ENCODE data around the gene CARHSP1. TPM values are rescaled to one million over a fixed set of nuclear protein-coding genes. Genes with fewer than 3 reads are reported as not detected.

The CARHSP1 gene
- polyA plus RNA-seq, 1 donor (not counting 4 experiments of a cell fraction or from before 2014, with no cell fraction given), result 61.9 TPM

GRCh38 chr16:8808613-8809353 lies 60.0 kb downstream of the CARHSP1 start:
- FAIRE-seq, result no peak
- no peak overlapping the region for H2AFZ ChIP-seq (ENCODE audit: control insufficient read depth, low read length)
- peaks cover 32% of the 10 kb centered on the region for H3K79me2 ChIP-seq (ENCODE audit: control insufficient read depth, insufficient read depth, low read length)
- H3K9me3 ChIP-seq (ENCODE audit: control insufficient read depth, low read depth, low read length), result no peaks in the 10 kb centered on the region
- no peak overlapping the region for H3K4me2 ChIP-seq (ENCODE audit: control insufficient read depth, extremely low read depth, insufficient read depth, low read depth, low read length)
- H3K9me1 ChIP-seq (ENCODE audit: control insufficient read depth, extremely low read depth, insufficient read depth, low read length), result no peaks in the 10 kb centered on the region
- dilution Hi-C loops (cut with MboI; ENCODE audit: extremely low pct_ligation_motif_present, low sequenced_read_pairs), result no loop called here
- no peaks in the 10 kb centered on the region for H3K4me1 ChIP-seq (ENCODE audit: control insufficient read depth, extremely low read depth, insufficient read depth, low read length)
- no peak overlapping the region for H3K4me3 ChIP-seq (ENCODE audit: control insufficient read depth in 2 of 3, extremely low read depth in 1 of 3, insufficient read depth in 2 of 3, low read depth in 1 of 3, low read length in 3 of 3)
- H4K20me1 ChIP-seq (ENCODE audit: control insufficient read depth, extremely low read depth, insufficient read depth, low read length), result peaks cover 3% of the 10 kb centered on the region
- peaks cover 38 to 52% of the 10 kb centered on the region in 2 experiments for H3K36me3 ChIP-seq (ENCODE audit: control insufficient read depth in 2 of 2, extremely low read depth in 1 of 2, insufficient read depth in 2 of 2, low read length in 2 of 2)
- no peaks in the 10 kb centered on the region for H3K27me3 ChIP-seq (ENCODE audit: control insufficient read depth, extremely low read depth, insufficient read depth, low read length)
- no peak for DNase-seq (ENCODE audit: low read depth, low spot score)
- H3K27ac ChIP-seq (ENCODE audit: control insufficient read depth, insufficient read depth, low read length), result no peak overlapping the region
- no peak overlapping the region for H3K9ac ChIP-seq (ENCODE audit: control insufficient read depth, extremely low read depth, insufficient read depth, low read length)
- no peak for TF ChIP-seq EZH2 (IDR thresholded peaks at IDR 0.05; ENCODE audit: low read length)
- no peak for TF ChIP-seq CTCF (optimal IDR thresholded peaks at IDR 0.05 in 1 of 3, IDR thresholded peaks at IDR 0.05 in 1 of 3, conservative IDR thresholded peaks at IDR 0.05 in 1 of 3; ENCODE audit: extremely low read depth in 1 of 3, insufficient read depth in 2 of 3, low read length in 3 of 3)

DNA sequence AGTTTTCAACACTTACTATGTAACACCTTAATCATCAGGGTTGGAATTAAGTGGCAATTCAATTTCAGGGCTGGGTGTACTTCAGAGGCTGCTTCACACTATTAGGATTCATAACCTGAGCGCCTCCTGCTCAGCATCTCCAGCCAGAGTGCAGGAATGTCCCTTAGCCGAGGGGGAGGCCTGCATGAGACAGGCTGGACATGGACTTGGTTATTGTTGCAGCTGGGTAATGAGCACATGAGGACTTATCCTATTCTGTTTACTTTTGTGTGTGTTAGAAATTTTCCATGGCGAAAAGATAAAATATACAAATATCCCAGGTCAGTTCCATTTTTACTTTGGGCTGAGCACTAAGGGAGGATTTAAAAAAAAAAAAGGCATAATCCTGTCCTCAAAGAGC lies 60.8 kb downstream of the CARHSP1 start:
- Histone ChIP-seq H3K27me3 (ENCODE audit: control insufficient read depth, extremely low read depth, insufficient read depth, low read length) (no peaks in the 10 kb centered on the region), H3K9ac (ENCODE audit: control insufficient read depth, extremely low read depth, insufficient read depth, low read length) (no peak overlapping the region), H3K4me1 (ENCODE audit: control insufficient read depth, extremely low read depth, insufficient read depth, low read length) (no peaks in the 10 kb centered on the region), H3K79me2 (ENCODE audit: control insufficient read depth, insufficient read depth, low read length) (peaks cover 39% of the 10 kb centered on the region), H3K9me1 (ENCODE audit: control insufficient read depth, extremely low read depth, insufficient read depth, low read length) (no peaks in the 10 kb centered on the region), H3K36me3 (ENCODE audit: control insufficient read depth in 2 of 2, extremely low read depth in 1 of 2, insufficient read depth in 2 of 2, low read length in 2 of 2) (peaks cover 36 to 51% of the 10 kb centered on the region in 2 experiments), H3K4me2 (ENCODE audit: control insufficient read depth, extremely low read depth, insufficient read depth, low read depth, low read length) (no peak overlapping the region), H2AFZ (ENCODE audit: control insufficient read depth, low read length) (no peak overlapping the region), H3K27ac (ENCODE audit: control insufficient read depth, insufficient read depth, low read length) (no peak overlapping the region), H3K4me3 (ENCODE audit: control insufficient read depth in 2 of 3, extremely low read depth in 1 of 3, insufficient read depth in 2 of 3, low read depth in 1 of 3, low read length in 3 of 3) (no peak overlapping the region), H3K9me3 (ENCODE audit: control insufficient read depth, low read depth, low read length) (no peaks in the 10 kb centered on the region), H4K20me1 (ENCODE audit: control insufficient read depth, extremely low read depth, insufficient read depth, low read length) (peaks cover 3% of the 10 kb centered on the region)
- DNase-seq (ENCODE audit: low read depth, low spot score) (no peak), FAIRE-seq (no peak)
- dilution Hi-C loops (cut with MboI; ENCODE audit: extremely low pct_ligation_motif_present, low sequenced_read_pairs), result no loop called here
- TF ChIP-seq EZH2 (IDR thresholded peaks at IDR 0.05; ENCODE audit: low read length) (no peak), CTCF (optimal IDR thresholded peaks at IDR 0.05 in 1 of 3, IDR thresholded peaks at IDR 0.05 in 1 of 3, conservative IDR thresholded peaks at IDR 0.05 in 1 of 3; ENCODE audit: extremely low read depth in 1 of 3, insufficient read depth in 2 of 3, low read length in 3 of 3) (no peak)
